ENCODE measurements around the gene RASSF5. TPM values are rescaled to one million over a fixed set of nuclear protein-coding genes. Genes with fewer than 3 reads are reported as not detected.

RASSF5 gene
- total RNA-seq, 2 donors from 2014 or later, result 9.9 to 17.5 TPM

GRCh38 chr1:206558794-206559671 lies 51.7 kb downstream of the RASSF5 start:
- peak overlapping the region; percentile 72 to 81 for H3K27ac ChIP-seq
- H3K36me3 ChIP-seq, result peaks cover 5% of the 10 kb centered on the region
- DNase-seq (ENCODE audit: low spot score), result no peak
- H3K9me3 ChIP-seq, result no peaks in the 10 kb centered on the region
- no peaks in the 10 kb centered on the region for H3K27me3 ChIP-seq
- no peak overlapping the region for H3K4me3 ChIP-seq
- no peak for TF ChIP-seq CTCF (IDR thresholded peaks at IDR 0.05)
- peaks cover 0 to 72% of the 10 kb centered on the region in 2 donors for H3K4me1 ChIP-seq

GRCh38 chr1:206559672-206559995 lies 52.3 kb downstream of the RASSF5 start:
- Histone ChIP-seq H3K36me3 (peaks cover 5% of the 10 kb centered on the region), H3K9me3 (no peaks in the 10 kb centered on the region), H3K4me1 (peaks cover 0 to 74% of the 10 kb centered on the region in 2 donors), H3K27me3 (no peaks in the 10 kb centered on the region), H3K4me3 (no peak overlapping the region), H3K27ac (peak overlapping the region; percentile 69 to 72)
- no peak for DNase-seq (ENCODE audit: low spot score)
- no peak for TF ChIP-seq CTCF (IDR thresholded peaks at IDR 0.05)

- Histone ChIP-seq H3K9me3 (no peaks in the 10 kb centered on the region), H3K4me1 (peaks cover 0 to 68% of the 10 kb centered on the region in 2 donors), H3K27ac (peak overlapping the region; percentile 69 to 72), H3K27me3 (no peaks in the 10 kb centered on the region), H3K4me3 (no peak overlapping the region), H3K36me3 (peaks cover 5% of the 10 kb centered on the region)
- DNase-seq (ENCODE audit: low spot score), result no peak
- no peak for TF ChIP-seq CTCF (IDR thresholded peaks at IDR 0.05)
Measured at GRCh38 chr1:206560007-206560716, 52.8 kb downstream of the RASSF5 start.

GRCh38 chr1:206563367-206564207 lies 56.3 kb downstream of the RASSF5 start:
- no peak for TF ChIP-seq CTCF (IDR thresholded peaks at IDR 0.05)
- DNase-seq (ENCODE audit: low spot score), result no peak
- no peak overlapping the region for H3K27ac ChIP-seq
- H3K9me3 ChIP-seq, result no peaks in the 10 kb centered on the region
- no peak overlapping the region for H3K4me3 ChIP-seq
- H3K4me1 ChIP-seq, result peaks cover 0 to 38% of the 10 kb centered on the region in 2 donors
- no peaks in the 10 kb centered on the region for H3K27me3 ChIP-seq
- H3K36me3 ChIP-seq, result peaks cover 5% of the 10 kb centered on the region

GRCh38 chr1:206565995-206566394 lies 58.7 kb downstream of the RASSF5 start:
- peaks cover 0 to 15% of the 10 kb centered on the region in 2 donors for H3K4me1 ChIP-seq
- H3K36me3 ChIP-seq, result peaks cover 5% of the 10 kb centered on the region
- no peaks in the 10 kb centered on the region for H3K9me3 ChIP-seq
- H3K27me3 ChIP-seq, result no peaks in the 10 kb centered on the region
- H3K27ac ChIP-seq, result no peak overlapping the region
- no peak for DNase-seq (ENCODE audit: low spot score)
- H3K4me3 ChIP-seq, result no peak overlapping the region
- TF ChIP-seq CTCF (IDR thresholded peaks at IDR 0.05), result no peak

Data from right atrium auricular region (tissue), 2 donors.